ENCODE results near the gene IDUA. TPM values are rescaled to one million over a fixed set of nuclear protein-coding genes. Genes with fewer than 3 reads are reported as not detected.

Gene IDUA
- polyA plus RNA-seq, 5 donors: 9.9 to 22.1 (median 16.9) TPM

GRCh38 chr4:955161-955921, 31.5 kb upstream of the IDUA start:
- DNase-seq: no peak

- no peak for DNase-seq
Measured at GRCh38 chr4:955931-956381, 30.9 kb upstream of the IDUA start.

GRCh38 chr4:956531-957230, 30.2 kb upstream of the IDUA start:
- no peak for DNase-seq

GRCh38 chr4:957231-957580, 29.6 kb upstream of the IDUA start:
- no peak for DNase-seq

- no peak for DNase-seq
Measured at GRCh38 chr4:957581-958313, 29.1 kb upstream of the IDUA start.

GRCh38 chr4:958314-958665, 28.6 kb upstream of the IDUA start:
- DNase-seq: no peak

GRCh38 chr4:958696-959337, 28.0 kb upstream of the IDUA start:
- DNase-seq: no peak

- DNase-seq: no peak
Measured at GRCh38 chr4:959338-960139, 27.3 kb upstream of the IDUA start.

- no peak for DNase-seq
Measured at GRCh38 chr4:960140-960635, 26.7 kb upstream of the IDUA start.

- no peak for DNase-seq
Measured at GRCh38 chr4:960636-961350, 26.1 kb upstream of the IDUA start.

GRCh38 chr4:961351-962230, 25.3 kb upstream of the IDUA start:
- no peak for DNase-seq

- DNase-seq: no peak
Measured at GRCh38 chr4:962231-963208, 24.3 kb upstream of the IDUA start.

GRCh38 chr4:963276-964225, 23.3 kb upstream of the IDUA start:
- DNase-seq: no peak

- no peak for DNase-seq
Measured at GRCh38 chr4:964346-965025, 22.4 kb upstream of the IDUA start.

GRCh38 chr4:965048-965765, 21.6 kb upstream of the IDUA start:
- DNase-seq: no peak

GRCh38 chr4:965766-966134, 21.1 kb upstream of the IDUA start:
- no peak for DNase-seq

All from right lung (tissue), 5 donors.